Endothelial cell of umbilical vein (primary cell): ENCODE measurements around the gene CCDC7. TPM values are rescaled to one million over a fixed set of nuclear protein-coding genes. Genes with fewer than 3 reads are reported as not detected.

ENCODE experiments used
- BruUV-seq: library from RNA; stranded (reverse); fragments of 400-500 nt; replicated peaks from 2 replicates; lab custom pipeline; 2021; lab: Mats Ljungman, UMichigan
- CTCF ChIA-PET: fragments of 300-600, 350-600 bp; sonication (Branson Sonifier 250); formaldehyde crosslinking; loops from one replicate; lab custom pipeline; 2021; ENCODE audit warnings: antibody characterized with exemption, inconsistent platforms; lab: Charles Lee
- POLR2A ChIA-PET: fragments of 300-600, 350-600 bp; sonication (Branson Sonifier 250); formaldehyde crosslinking; loops from one replicate; lab custom pipeline; 2021; ENCODE audit warnings: antibody characterized with exemption, inconsistent platforms; lab: Charles Lee
- DNase-seq: peaks from one replicate; pipeline ENCODE4 v3.0.0-alpha.2; 2011; ENCODE audit warnings: low read depth, low spot score
- FAIRE-seq: peaks from 2 replicates; lab custom pipeline; 2011; peaks lifted over from hg19 to GRCh38; lab: Jason Lieb, UNC
- H2AFZ ChIP-seq: 2 replicates; pipeline ENCODE4 v1.6.0; 2012; ENCODE audit warnings: low read depth, low read length, control low read depth, inconsistent platforms
- H3K27ac ChIP-seq: 2 replicates; pipeline ENCODE4 v1.5.1; 2011; ENCODE audit warnings: low read depth, mild to moderate bottlenecking, control low read depth, low read length, moderate library complexity; ENCODE audit not compliant: insufficient read depth
- H3K27me3 ChIP-seq, 2 experiments: 2 replicates each; pipeline versions ENCODE4 v1.6.0 to v1.6.1; 2011; ENCODE audit warnings: low read length in 2 of 2, mixed read lengths in 1 of 2; ENCODE audit not compliant: control insufficient read depth in 2 of 2, insufficient read depth in 2 of 2
- H3K36me3 ChIP-seq, 2 experiments: 2 replicates in 1 of 2; 3 replicates in 1 of 2; pipeline ENCODE4 v1.5.1; 2011; ENCODE audit warnings: low read length in 2 of 2, mild to moderate bottlenecking in 1 of 2, moderate library complexity in 1 of 2; ENCODE audit not compliant: control insufficient read depth in 2 of 2, insufficient read depth in 2 of 2; ENCODE audit errors: extremely low read depth in 1 of 2
- H3K4me1 ChIP-seq: 3 replicates; pipeline ENCODE4 v1.5.1; 2011; ENCODE audit warnings: mild to moderate bottlenecking, low read length; ENCODE audit not compliant: control insufficient read depth, insufficient read depth; ENCODE audit errors: extremely low read depth
- H3K4me2 ChIP-seq: 2 replicates; pipeline ENCODE4 v1.6.1; 2011; ENCODE audit warnings: low read length, control low read depth, mixed read lengths; ENCODE audit not compliant: insufficient read depth
- H3K4me3 ChIP-seq, 3 experiments: fragments of 200-600 bp in 1 of 3; sonication (generic), shearing (Covaris generic) in 1 of 3; replicated peaks in 1 of 3; 2 replicates each; pipeline ENCODE4 v1.5.1; 2011 to 2016; ENCODE audit warnings: control low read depth in 3 of 3, low read length in 3 of 3, mild to moderate bottlenecking in 2 of 3, inconsistent platforms in 1 of 3, low read depth in 1 of 3, moderate library complexity in 1 of 3; ENCODE audit not compliant: insufficient read depth in 1 of 3
- H3K79me2 ChIP-seq: 2 replicates; pipeline ENCODE4 v1.6.0; 2012; ENCODE audit warnings: low read length, inconsistent platforms; ENCODE audit not compliant: control insufficient read depth, insufficient read depth
- H3K9ac ChIP-seq: replicated peaks from 2 replicates; pipeline ENCODE3; 2011; ENCODE audit warnings: low read length, control low read depth; ENCODE audit not compliant: insufficient read depth; ENCODE audit errors: extremely low read depth
- H3K9me1 ChIP-seq: replicated peaks from 3 replicates; pipeline ENCODE4 v1.6.0; 2011; ENCODE audit warnings: mild to moderate bottlenecking, low read length; ENCODE audit not compliant: control insufficient read depth, insufficient read depth; ENCODE audit errors: extremely low read depth
- H3K9me3 ChIP-seq: replicated peaks from 2 replicates; pipeline ENCODE4 v1.5.1; 2012; ENCODE audit warnings: low read length, inconsistent platforms; ENCODE audit not compliant: control insufficient read depth, insufficient read depth
- H4K20me1 ChIP-seq: replicated peaks from 2 replicates; pipeline ENCODE3; 2011; ENCODE audit warnings: mild to moderate bottlenecking, low read length; ENCODE audit not compliant: control insufficient read depth, insufficient read depth; ENCODE audit errors: extremely low read depth
- EZH2 ChIP-seq: IDR thresholded peaks from 2 replicates; pipeline ENCODE4 v1.6.1; 2012; ENCODE audit warnings: borderline replicate concordance, low read depth, mild to moderate bottlenecking, moderate library complexity, low read length, inconsistent platforms; ENCODE audit not compliant: severe bottlenecking
- FOS ChIP-seq: IDR thresholded peaks from 2 replicates; pipeline ENCODE4 v1.6.1; 2011; ENCODE audit warnings: mild to moderate bottlenecking, low read length, moderate library complexity, borderline replicate concordance; ENCODE audit not compliant: insufficient read depth
- GATA2 ChIP-seq: IDR thresholded peaks from 2 replicates; pipeline ENCODE4 v1.7.0; 2011; ENCODE audit warnings: low read depth, mild to moderate bottlenecking, moderate library complexity, mixed read lengths, low read length; ENCODE audit not compliant: insufficient read length, insufficient read depth
- JUN ChIP-seq: IDR thresholded peaks from 2 replicates; pipeline ENCODE4 v1.6.1; 2011; ENCODE audit warnings: borderline replicate concordance, low read depth; ENCODE audit not compliant: insufficient read length, insufficient read depth
- MAX ChIP-seq: IDR thresholded peaks from 2 replicates; pipeline ENCODE4 v1.6.1; 2011; ENCODE audit not compliant: insufficient read depth, insufficient read length
- MYC ChIP-seq: IDR thresholded peaks from one replicate; pipeline ENCODE4 v1.6.1; 2011; ENCODE audit warnings: mild to moderate bottlenecking, low read depth, low read length
- POLR2A ChIP-seq: IDR thresholded peaks from 2 replicates; pipeline ENCODE4 v1.6.1; 2012; ENCODE audit warnings: low read depth, mild to moderate bottlenecking, control low read depth, low read length
- POLR2AphosphoS5 ChIP-seq: IDR thresholded peaks from 2 replicates; pipeline ENCODE4 v1.6.1; 2012; ENCODE audit warnings: low read depth, mild to moderate bottlenecking, control low read depth, low read length, moderate library complexity; ENCODE audit not compliant: insufficient read depth
- dilution Hi-C: fragments of 300-500 bp; cut with MboI; formaldehyde crosslinking; loops from one replicate; pipeline ENCODE4 v1.15.0; 2019; ENCODE audit warnings: low sequenced_read_pairs; ENCODE audit not compliant: extremely low pct_ligation_motif_present
- intact Hi-C: fragments of 100-400 bp; cut with micrococcal nuclease; formaldehyde crosslinking; loops from one replicate; pipeline ENCODE4 v1.10.0; 2022
- polyA plus RNA-seq, 4 experiments: library from polyadenylated mRNA; depleted of rRNA in 3 of 4; stranded (reverse) in 3 of 4; unstranded in 1 of 4; fragments of >200 nt; gene quantifications; 2 replicates each; pipeline versions ENCODE4 v1.2.1 to v1.2.3, GENCODE V29; 2011 to 2012; ENCODE audit warnings: missing spikeins in 1 of 4
- total RNA-seq: library from RNA; stranded (reverse); gene quantifications from 2 replicates; pipeline ENCODE4 v1.2.3, GENCODE V29; 2021
- TF ChIP-seq, protein P1 (sequence below), 2 donors: IDR thresholded peaks; 1 replicate in 1 of 2; 2 replicates in 1 of 2; pipeline ENCODE4 v1.5.1; 2011; ENCODE audit warnings: low read length in 2 of 2, mild to moderate bottlenecking in 2 of 2, moderate library complexity in 2 of 2, control low read depth in 1 of 2, inconsistent platforms in 1 of 2, low read depth in 1 of 2; ENCODE audit not compliant: insufficient read depth in 1 of 2; ENCODE audit errors: extremely low read depth in 1 of 2

Gene CCDC7
- total and polyA plus RNA-seq, 2 donors (not counting 3 experiments of a cell fraction or from before 2014, with no cell fraction given), result 0.35 to 8.2 TPM

DNA sequence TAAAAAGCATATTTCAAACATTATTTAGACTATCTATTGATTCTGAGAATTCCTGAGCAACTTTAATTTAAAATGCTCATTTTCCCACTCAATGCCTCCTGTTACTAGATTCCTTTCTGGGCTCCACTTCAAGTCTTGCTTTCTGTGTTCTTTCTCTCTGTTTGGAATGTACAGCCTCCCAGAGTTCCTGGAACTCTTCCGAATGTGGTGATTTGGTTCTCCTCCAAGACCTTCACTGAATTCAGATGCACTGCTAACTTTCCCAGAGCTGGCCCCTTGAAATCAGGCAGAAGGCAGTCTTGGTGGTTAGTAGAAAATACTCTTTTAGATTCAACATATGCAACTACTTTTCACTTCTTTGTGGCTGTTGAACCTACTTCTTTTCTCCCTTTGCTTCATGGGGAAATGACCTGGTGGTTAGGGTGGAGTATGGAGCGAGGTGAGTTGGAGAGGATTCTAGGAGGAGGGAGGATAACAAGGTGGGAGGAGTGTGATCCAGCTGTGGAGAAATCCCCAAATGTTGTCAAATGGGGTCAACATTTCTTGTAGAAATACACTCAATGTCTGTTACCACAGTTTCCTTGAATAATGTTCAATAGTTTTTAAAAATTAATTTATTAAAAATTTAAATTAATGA lies 27.9 kb upstream of the CCDC7 start:
- no peak overlapping the region for H3K4me2 ChIP-seq
- no peaks in the 10 kb centered on the region for H3K9me3 ChIP-seq
- H3K4me1 ChIP-seq, result peaks cover 10% of the 10 kb centered on the region
- ChIA-PET CTCF (no interaction called here), POLR2A (no interaction called here)
- no TSS peak for BruUV-seq
- H3K9me1 ChIP-seq, result no peaks in the 10 kb centered on the region
- H3K36me3 ChIP-seq, result no peaks in the 10 kb centered on the region
- intact Hi-C loops, result no loop called here
- H3K27ac ChIP-seq, result no peak overlapping the region
- H3K27me3 ChIP-seq, result peaks cover 2% of the 10 kb centered on the region in 2 experiments
- H3K4me3 ChIP-seq, result no peak overlapping the region
- no peaks in the 10 kb centered on the region for H4K20me1 ChIP-seq
- H2AFZ ChIP-seq, result no peak overlapping the region
- dilution Hi-C loops, result no loop called here
- DNase-seq (no peak), FAIRE-seq (no peak)
- no peak overlapping the region for H3K9ac ChIP-seq
- TF ChIP-seq GATA2, result no peak
- TF ChIP-seq POLR2AphosphoS5, result no peak
- H3K79me2 ChIP-seq, result no peaks in the 10 kb centered on the region

- intact Hi-C loops, result no loop called here
- Histone ChIP-seq H3K9me1 (no peaks in the 10 kb centered on the region), H3K4me2 (no peak overlapping the region), H2AFZ (no peak overlapping the region), H3K36me3 (no peaks in the 10 kb centered on the region), H4K20me1 (no peaks in the 10 kb centered on the region), H3K9ac (no peak overlapping the region), H3K4me3 (no peak overlapping the region), H3K27ac (no peak overlapping the region), H3K9me3 (no peaks in the 10 kb centered on the region), H3K79me2 (no peaks in the 10 kb centered on the region), H3K4me1 (peaks cover 5% of the 10 kb centered on the region), H3K27me3 (peaks cover 2% of the 10 kb centered on the region in 2 experiments)
- BruUV-seq, result no TSS peak
- DNase-seq, result no peak
- no peak for FAIRE-seq
- dilution Hi-C loops, result no loop called here
- ChIA-PET POLR2A (no interaction called here), CTCF (no interaction called here)
- TF ChIP-seq GATA2 (no peak), FOS (no peak), POLR2AphosphoS5 (no peak), MAX (no peak), MYC (no peak), EZH2 (no peak), POLR2A (no peak), JUN (no peak)
- TF ChIP-seq, protein P1, sequence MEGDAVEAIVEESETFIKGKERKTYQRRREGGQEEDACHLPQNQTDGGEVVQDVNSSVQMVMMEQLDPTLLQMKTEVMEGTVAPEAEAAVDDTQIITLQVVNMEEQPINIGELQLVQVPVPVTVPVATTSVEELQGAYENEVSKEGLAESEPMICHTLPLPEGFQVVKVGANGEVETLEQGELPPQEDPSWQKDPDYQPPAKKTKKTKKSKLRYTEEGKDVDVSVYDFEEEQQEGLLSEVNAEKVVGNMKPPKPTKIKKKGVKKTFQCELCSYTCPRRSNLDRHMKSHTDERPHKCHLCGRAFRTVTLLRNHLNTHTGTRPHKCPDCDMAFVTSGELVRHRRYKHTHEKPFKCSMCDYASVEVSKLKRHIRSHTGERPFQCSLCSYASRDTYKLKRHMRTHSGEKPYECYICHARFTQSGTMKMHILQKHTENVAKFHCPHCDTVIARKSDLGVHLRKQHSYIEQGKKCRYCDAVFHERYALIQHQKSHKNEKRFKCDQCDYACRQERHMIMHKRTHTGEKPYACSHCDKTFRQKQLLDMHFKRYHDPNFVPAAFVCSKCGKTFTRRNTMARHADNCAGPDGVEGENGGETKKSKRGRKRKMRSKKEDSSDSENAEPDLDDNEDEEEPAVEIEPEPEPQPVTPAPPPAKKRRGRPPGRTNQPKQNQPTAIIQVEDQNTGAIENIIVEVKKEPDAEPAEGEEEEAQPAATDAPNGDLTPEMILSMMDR (IDR thresholded peaks at IDR 0.05; ENCODE audit: extremely low read depth in 1 of 2, insufficient read depth in 1 of 2, low read depth in 1 of 2, low read length in 2 of 2), result no peak
Observed at GRCh38 chr10:32418572-32418971, 27.4 kb upstream of the CCDC7 start.
